Gastroesophageal sphincter (tissue), 3 donors: ENCODE results near the gene DCAF16.

Experiments used
- CTCF ChIP-seq, 4 experiments: fragments of 200-600 bp in 2 of 4; fragments of 450-650 bp in 2 of 4; sonication (generic) in 1 of 4; IDR thresholded peaks; one replicate each; pipeline ENCODE4 v1.5.1; 2017 to 2019; ENCODE audit warnings: antibody characterized with exemption in 4 of 4, mild to moderate bottlenecking in 2 of 4, moderate library complexity in 2 of 4
- POLR2A ChIP-seq, 2 donors: fragments of 450-650 bp; IDR thresholded peaks; one replicate each; pipeline ENCODE4 v1.6.1; 2017; ENCODE audit warnings: antibody characterized with exemption in 2 of 2, mild to moderate bottlenecking in 2 of 2, moderate library complexity in 1 of 2
- POLR2AphosphoS5 ChIP-seq: sonication (generic); formaldehyde crosslinking; IDR thresholded peaks from one replicate; pipeline ENCODE4 v1.6.1; 2017; ENCODE audit warnings: antibody characterized with exemption

GRCh38 chr4:17766826-17767458 is 43.6 kb downstream of the DCAF16 start:
- TF ChIP-seq CTCF (IDR thresholded peaks at IDR 0.05) (no peak), POLR2AphosphoS5 (no peak), POLR2A (IDR thresholded peaks at IDR 0.05) (no peak)
